K562 (cell line): ENCODE results near the gene MAML1. TPM values are rescaled to one million over a fixed set of nuclear protein-coding genes. Genes with fewer than 3 reads are reported as not detected.

ENCODE experiments used
- ATAC-seq: fragments of 200-7000 bp; cut with Tn5 transposase; 3 replicates; pipeline ENCODE4 v1.9.1; 2020; ENCODE audit warnings: moderate library complexity
- BruUV-seq: library from RNA; stranded (reverse); fragments of 400-500 nt; replicated peaks from 2 replicates; lab custom pipeline; 2021; lab: Mats Ljungman, UMichigan
- CTCF ChIA-PET: fragments of 300-600 bp; formaldehyde crosslinking; extraction: SDS; loops from one replicate; lab custom pipeline; 2021; ENCODE audit warnings: low intra/inter-chr PET ratio; lab: Yijun Ruan, JAX
- POLR2A ChIA-PET: fragments of 300-600, 350-650 bp; sonication (Branson Sonifier 250); formaldehyde crosslinking; extraction: SDS; loops from one replicate; lab custom pipeline; 2021; ENCODE audit warnings: antibody characterized with exemption, inconsistent platforms; lab: Yijun Ruan, JAX
- DNase-seq, 4 experiments: peaks; one replicate each; pipeline versions ENCODE4 v3.0.0 to v3.0.0-alpha.2; 2011 to 2018; ENCODE audit warnings: low spot score in 3 of 4, mixed read lengths in 3 of 4; ENCODE audit errors: extremely low read depth in 1 of 4
- FAIRE-seq: peaks from 2 replicates; lab custom pipeline; 2011; peaks lifted over from hg19 to GRCh38; lab: Jason Lieb, UNC
- H2AFZ ChIP-seq: 2 replicates; pipeline ENCODE4 v1.6.0; 2011; ENCODE audit warnings: low read depth, low read length, control low read depth, inconsistent platforms
- H3K27ac ChIP-seq: fragments of 200-600 bp; 3 replicates; pipeline ENCODE4 v1.8.0; 2011; ENCODE audit warnings: low read depth, mild to moderate bottlenecking, control low read depth, inconsistent platforms, low read length, moderate library complexity, mixed read lengths; ENCODE audit errors: extremely low read depth
- H3K27me3 ChIP-seq, 2 experiments: fragments of 300-600 bp in 1 of 2; 2 replicates in 1 of 2; 3 replicates in 1 of 2; pipeline versions ENCODE4 v1.6.0 to v1.8.0; 2011; ENCODE audit warnings: inconsistent platforms in 2 of 2, low read length in 2 of 2, mild to moderate bottlenecking in 1 of 2, mixed read lengths in 1 of 2, moderate library complexity in 1 of 2; ENCODE audit not compliant: control insufficient read depth in 2 of 2, insufficient read depth in 2 of 2
- H3K36me3 ChIP-seq: fragments of 300-600 bp; 3 replicates; pipeline ENCODE4 v1.8.0; 2011; ENCODE audit warnings: mild to moderate bottlenecking, low read length, inconsistent platforms; ENCODE audit not compliant: control insufficient read depth, insufficient read depth
- H3K4me1 ChIP-seq, 2 experiments: fragments of 200-600 bp in 1 of 2; replicated peaks in 1 of 2; 2 replicates in 1 of 2; 3 replicates in 1 of 2; pipeline versions ENCODE4 v1.5.1 to v1.8.0; 2011; ENCODE audit warnings: inconsistent platforms in 2 of 2, low read length in 2 of 2, mild to moderate bottlenecking in 1 of 2, mixed read lengths in 1 of 2, moderate library complexity in 1 of 2; ENCODE audit not compliant: control insufficient read depth in 2 of 2, insufficient read depth in 2 of 2
- H3K4me2 ChIP-seq: 2 replicates; pipeline ENCODE4 v1.6.1; 2011; ENCODE audit warnings: low read length, control low read depth, inconsistent platforms, mixed read lengths; ENCODE audit not compliant: insufficient read depth
- H3K4me3 ChIP-seq: fragments of 200-600 bp; sonication (generic), shearing (Covaris generic); 2 replicates; pipeline ENCODE4 v1.5.1; 2016; ENCODE audit warnings: control low read depth, inconsistent platforms
- H3K79me2 ChIP-seq: fragments of 200-600 bp; 3 replicates; pipeline ENCODE4 v1.8.0; 2011; ENCODE audit warnings: low read length, inconsistent platforms; ENCODE audit not compliant: control insufficient read depth, insufficient read depth
- H3K9ac ChIP-seq, 2 experiments: 2 replicates each; pipeline versions ENCODE4 v1.6.0 to v1.6.1; 2011; ENCODE audit warnings: low read depth in 2 of 2, low read length in 2 of 2, control low read depth in 1 of 2, inconsistent platforms in 1 of 2, mild to moderate bottlenecking in 1 of 2, mixed read lengths in 1 of 2; ENCODE audit not compliant: insufficient read depth in 1 of 2
- H3K9me1 ChIP-seq: one replicate; pipeline ENCODE4 v1.6.0; 2011; ENCODE audit warnings: inconsistent platforms, mild to moderate bottlenecking, low read length, moderate library complexity; ENCODE audit not compliant: control insufficient read depth, insufficient read depth
- H3K9me3 ChIP-seq: replicated peaks from 2 replicates; pipeline ENCODE4 v1.5.1; 2011; ENCODE audit warnings: low read depth, low read length, inconsistent platforms; ENCODE audit not compliant: control insufficient read depth, insufficient read depth
- H4K20me1 ChIP-seq: replicated peaks from 2 replicates; pipeline ENCODE4 v1.6.1; 2011; ENCODE audit warnings: low read length, inconsistent platforms, mixed read lengths; ENCODE audit not compliant: control insufficient read depth, insufficient read depth
- BHLHE40 ChIP-seq: IDR thresholded peaks from 2 replicates; pipeline ENCODE4 v1.6.1; 2011; ENCODE audit warnings: low read length, improper control_type of control experiment
- DACH1 ChIP-seq: fragments of 450-650 bp; IDR thresholded peaks from 2 replicates; pipeline ENCODE4 v1.6.1; 2018; ENCODE audit not compliant: partially characterized antibody
- DIDO1 ChIP-seq: fragments of 450-650 bp; IDR thresholded peaks from 2 replicates; pipeline ENCODE4 v1.6.1; 2016; ENCODE audit warnings: low read depth, missing biosample characterization, missing genetic modification characterization
- FOXP1 ChIP-seq: sonication (generic); formaldehyde crosslinking; IDR thresholded peaks from 2 replicates; pipeline ENCODE4 v1.8.0; 2022; ENCODE audit warnings: mild to moderate bottlenecking, missing genetic modification reagents
- HMG20A ChIP-seq: fragments of 450-650 bp; formaldehyde crosslinking; conservative IDR thresholded peaks from 2 replicates; pipeline ENCODE4 v1.4.0; 2020; ENCODE audit warnings: mild to moderate bottlenecking, mixed read lengths
- HMG20B ChIP-seq: fragments of 250-450 bp; sonication (Bioruptor Pico); IDR thresholded peaks from 2 replicates; pipeline ENCODE4 v1.5.0; 2021; ENCODE audit warnings: mild to moderate bottlenecking
- LARP7 ChIP-seq: fragments of 450-650 bp; IDR thresholded peaks from 2 replicates; pipeline ENCODE4 v1.6.1; 2016
- MLX ChIP-seq, 2 experiments: fragments of 450-650 bp in 1 of 2; sonication (generic) in 1 of 2; formaldehyde crosslinking; conservative IDR thresholded peaks; 2 replicates each; pipeline versions ENCODE4 v1.4.0 to v1.8.1; 2020 to 2022; ENCODE audit warnings: mild to moderate bottlenecking in 1 of 2, missing genetic modification reagents in 1 of 2
- MNT ChIP-seq, 2 experiments: fragments of 450-650 bp; conservative IDR thresholded peaks; 2 replicates each; pipeline ENCODE4 v1.6.1; 2017; ENCODE audit warnings: mild to moderate bottlenecking in 2 of 2, moderate library complexity in 2 of 2
- PHF20 ChIP-seq: fragments of 450-650 bp; IDR thresholded peaks from 2 replicates; pipeline ENCODE4 v1.6.1; 2018; ENCODE audit not compliant: partially characterized antibody
- RCOR1 ChIP-seq, 2 experiments: IDR thresholded peaks; 2 replicates each; pipeline ENCODE4 v1.6.1; 2012; ENCODE audit warnings: low read depth in 2 of 2, low read length in 2 of 2, borderline replicate concordance in 1 of 2, improper control_type of control experiment in 1 of 2
- SMARCA4 ChIP-seq: fragments of 450-650 bp; IDR thresholded peaks from 2 replicates; pipeline ENCODE4 v1.6.1; 2016
- TCF15 ChIP-seq: fragments of 250-450 bp; sonication (Bioruptor Pico); IDR thresholded peaks from 2 replicates; pipeline ENCODE4 v1.8.0; 2022; ENCODE audit warnings: moderate library complexity, mild to moderate bottlenecking, inconsistent platforms
- TFAP4 ChIP-seq: sonication (generic); formaldehyde crosslinking; IDR thresholded peaks from 2 replicates; pipeline ENCODE4 v1.8.0; 2022; ENCODE audit warnings: missing genetic modification reagents, mild to moderate bottlenecking, moderate library complexity, borderline replicate concordance
- XRCC3 ChIP-seq: fragments of 450-650 bp; IDR thresholded peaks from 2 replicates; pipeline ENCODE4 v1.6.1; 2017; ENCODE audit warnings: mild to moderate bottlenecking, moderate library complexity
- XRCC5 ChIP-seq: fragments of 200-400 bp; formaldehyde crosslinking; IDR thresholded peaks from 2 replicates; pipeline ENCODE4 v1.6.1; 2017; ENCODE audit warnings: low read depth, mild to moderate bottlenecking, low read length
- ZKSCAN1 ChIP-seq: fragments of 150-350 bp; IDR thresholded peaks from 2 replicates; pipeline ENCODE4 v1.6.1; 2016; ENCODE audit warnings: low read depth, low read length
- ZNF232 ChIP-seq: sonication (generic); formaldehyde crosslinking; IDR thresholded peaks from 2 replicates; pipeline ENCODE4 v1.8.0; 2022; ENCODE audit warnings: mild to moderate bottlenecking, missing genetic modification reagents
- ZNF561 ChIP-seq: fragments of 450-650 bp; formaldehyde crosslinking; conservative IDR thresholded peaks from 2 replicates; pipeline ENCODE4 v1.4.0; 2020; ENCODE audit warnings: mild to moderate bottlenecking, moderate library complexity
- WGBS: fragments of 100-300 bp; shearing (Covaris generic); methylation state at CpG from one replicate; pipeline ENCODE4 v1.1.6; 2016; ENCODE audit warnings: low coverage, mixed read lengths; ENCODE audit not compliant: insufficient coverage; ENCODE audit errors: missing lambda C conversion rate; 5-methylcytosine and 5-hydroxymethylcytosine counted together
- in situ Hi-C: fragments of 300-500 bp; cut with MboI; formaldehyde crosslinking; loops from 4 replicates; pipeline ENCODE4 v1.15.0; 2018; ENCODE audit warnings: inconsistent platforms, mixed read lengths
- intact Hi-C: fragments of 100-400 bp; cut with micrococcal nuclease; formaldehyde crosslinking; loops from 2 replicates; pipeline ENCODE4 v1.14.2; 2022
- polyA plus RNA-seq, 8 experiments: library from polyadenylated mRNA; depleted of rRNA in 4 of 8; stranded (reverse) in 5 of 8; unstranded in 3 of 8; fragments of >200 nt; fragmentation: Nextera tagmentation in 2 of 8; fragmentation: Illumina TruSeq in 1 of 8; extraction: Ambion mirVana in 2 of 8; extraction: Trizol in 1 of 8; gene quantifications; 2 replicates each; pipeline versions ENCODE4 v1.2.1 to v1.2.3, GENCODE V29; 2011 to 2014; ENCODE audit warnings: inconsistent platforms in 1 of 8, missing spikeins in 1 of 8
- total RNA-seq, 7 experiments: library from RNA; depleted of rRNA in 6 of 7; stranded (reverse); fragments of >200 nt in 6 of 7; fragmentation: Illumina TruSeq in 2 of 7; extraction: Trizol in 2 of 7; gene quantifications; 2 replicates each; pipeline versions ENCODE4 v1.2.1 to v1.2.3, GENCODE V29; 2011 to 2021; ENCODE audit warnings: low replicate concordance in 1 of 7

Gene MAML1
- total and polyA plus RNA-seq, 9 of the 15 experiments (the other 6 are each of a cell fraction or from before 2014, with no cell fraction given): 0.32 to 18.4 (median 7.0) TPM

GRCh38 chr5:179821298-179822058 lies 88.9 kb downstream of the MAML1 start:
- ChIA-PET CTCF (interaction anchor here (0.7 kb wide), 2 partner anchors 59 to 183 kb away, joined by 3 to 5 read pairs; no protein-coding TSS in a partner anchor), POLR2A (interaction anchor here (0.6 to 3.5 kb wide), 12 partner anchors 9 to 89 kb away, joined by 3 to 30 read pairs (median 4); partner anchors contain the start of gene MAML1)
- in situ Hi-C loops: no loop called here
- intact Hi-C loops: loop anchor here (1.0 to 5.0 kb wide), 3 partner anchors 36 to 199 kb away; partner anchors contain the start of genes HNRNPH1 and MRNIP
- Histone ChIP-seq H3K27ac (peak overlapping the region; percentile 98), H3K27me3 (no peaks in the 10 kb centered on the region), H2AFZ (peak overlapping the region; percentile 46), H3K79me2 (peaks cover 68% of the 10 kb centered on the region), H3K36me3 (peaks cover 51% of the 10 kb centered on the region; the same call in 2 of the 3 replicates), H3K9ac (peak overlapping the region; percentile 96 to 97), H3K4me3 (peak overlapping the region; percentile 100), H3K4me2 (peak overlapping the region; percentile 87), H3K4me1 (peaks cover 37 to 75% of the 10 kb centered on the region in 2 experiments), H3K9me1 (peaks cover 12% of the 10 kb centered on the region), H3K9me3 (no peaks in the 10 kb centered on the region), H4K20me1 (peaks cover 30% of the 10 kb centered on the region)
- WGBS: 1% methylated on average over 53 of the region's 54 CpGs
- DNase-seq: peak; percentile 81 to 95 (median 88)
- FAIRE-seq: peak; percentile 75
- peak; percentile 79 for ATAC-seq
- no TSS peak for BruUV-seq
- TF ChIP-seq XRCC5 (no peak), ZKSCAN1 (no peak), PHF20 (no peak), XRCC3 (no peak), DACH1 (no peak), ZNF561 (no peak), TFAP4 (CRISPR knock-in tag) (peak; percentile 81), HMG20A (no peak), TCF15 (no peak), SMARCA4 (no peak), LARP7 (no peak), DIDO1 (tag) (no peak), FOXP1 (CRISPR knock-in tag) (peak; percentile 87), HMG20B (CRISPR knock-in tag) (no peak), RCOR1 (IDR thresholded peaks at IDR 0.05; ENCODE audit: borderline replicate concordance in 1 of 2, low read depth in 2 of 2, low read length in 2 of 2) (no peak), MLX (CRISPR knock-in tag; conservative IDR thresholded peaks at IDR 0.05) (no peak; a peak in 1 of 4 replicates), ZNF232 (CRISPR knock-in tag) (0 out of 2 replicates have a peak, but pooled peaks have one; percentile 37), MNT (conservative IDR thresholded peaks at IDR 0.05) (peak; percentile 76 to 86), BHLHE40 (no peak)
